Mesendoderm (in vitro differentiated cells): ENCODE results near the gene SHFL. TPM values are rescaled to one million over a fixed set of nuclear protein-coding genes. Genes with fewer than 3 reads are reported as not detected.

Experiments
- DNase-seq: peaks from one replicate; pipeline ENCODE4 v3.0.0; 2013
- H2AK5ac ChIP-seq: 2 replicates; pipeline ENCODE4 v1.6.1; 2013; ENCODE audit warnings: low read length, inconsistent platforms
- H2BK120ac ChIP-seq: 2 replicates; pipeline ENCODE4 v1.6.1; 2013; ENCODE audit warnings: low read depth, mild to moderate bottlenecking, low read length, moderate library complexity, mixed read lengths
- H2BK15ac ChIP-seq: replicated peaks from 2 replicates; pipeline ENCODE4 v1.6.1; 2013; ENCODE audit warnings: low read depth, mild to moderate bottlenecking, moderate library complexity
- H2BK5ac ChIP-seq: 2 replicates; pipeline ENCODE4 v1.6.1; 2013; ENCODE audit warnings: low read length, inconsistent platforms
- H3K18ac ChIP-seq: 2 replicates; pipeline ENCODE4 v1.6.1; 2013; ENCODE audit warnings: mild to moderate bottlenecking, low read length, mixed read lengths
- H3K23ac ChIP-seq: one replicate; pipeline ENCODE4 v1.6.1; 2013; ENCODE audit warnings: low read length
- H3K27ac ChIP-seq: 2 replicates; pipeline ENCODE4 v1.5.1; 2013; ENCODE audit warnings: low read depth, mild to moderate bottlenecking, inconsistent platforms, low read length, moderate library complexity
- H3K27me3 ChIP-seq: 2 replicates; pipeline ENCODE4 v1.6.1; 2013; ENCODE audit warnings: low read length, control low read depth, mild to moderate bottlenecking, inconsistent platforms; ENCODE audit not compliant: insufficient read depth, poor library complexity
- H3K36me3 ChIP-seq: 2 replicates; pipeline ENCODE4 v1.6.1; 2013; ENCODE audit warnings: low read length, inconsistent platforms; ENCODE audit not compliant: control insufficient read depth, insufficient read depth
- H3K4ac ChIP-seq: one replicate; pipeline ENCODE4 v1.6.1; 2013; ENCODE audit warnings: low read depth, mild to moderate bottlenecking, low read length, moderate library complexity
- H3K4me1 ChIP-seq: 2 replicates; pipeline ENCODE4 v1.6.1; 2013; ENCODE audit warnings: low read depth, low read length, inconsistent platforms; ENCODE audit not compliant: control insufficient read depth
- H3K4me2 ChIP-seq: 2 replicates; pipeline ENCODE4 v1.6.1; 2013; ENCODE audit warnings: low read length
- H3K4me3 ChIP-seq: 2 replicates; pipeline ENCODE4 v1.5.1; 2013; ENCODE audit warnings: mild to moderate bottlenecking, low read length
- H3K56ac ChIP-seq: one replicate; pipeline ENCODE4 v1.6.1; 2013; ENCODE audit warnings: low read length
- H3K79me1 ChIP-seq: 2 replicates; pipeline ENCODE4 v1.6.1; 2013; ENCODE audit warnings: low read length, inconsistent platforms
- H3K79me2 ChIP-seq: 2 replicates; pipeline ENCODE4 v1.6.1; 2013; ENCODE audit warnings: mild to moderate bottlenecking, low read length; ENCODE audit not compliant: control insufficient read depth, insufficient read depth
- H3K9ac ChIP-seq: 2 replicates; pipeline ENCODE4 v1.6.1; 2013; ENCODE audit warnings: low read length, inconsistent platforms
- H4K5ac ChIP-seq: one replicate; pipeline ENCODE4 v1.6.1; 2013; ENCODE audit warnings: low read length
- H4K8ac ChIP-seq: one replicate; pipeline ENCODE4 v1.6.1; 2013; ENCODE audit warnings: low read depth, mild to moderate bottlenecking, control low read depth, low read length, moderate library complexity
- WGBS: extraction: QIAGEN DNeasy Blood & Tissue Kit; methylation state at CpG from one replicate; pipeline ENCODE4 v1.1.7; 2013; ENCODE audit warnings: low lambda C conversion rate, missing lambda C conversion rate; ENCODE audit not compliant: insufficient coverage; ENCODE audit errors: extremely low coverage; 5-methylcytosine and 5-hydroxymethylcytosine counted together
- polyA plus RNA-seq, 2 experiments: library from polyadenylated mRNA; stranded (reverse); fragments of 200-250 nt; gene quantifications; one replicate each; pipeline ENCODE4 v1.2.3, GENCODE V29; 2013

SHFL gene
- polyA plus RNA-seq (2013, experiment 1 of 2) = 4.3 TPM
- polyA plus RNA-seq (2013, experiment 2 of 2) = 4.2 TPM

DNA sequence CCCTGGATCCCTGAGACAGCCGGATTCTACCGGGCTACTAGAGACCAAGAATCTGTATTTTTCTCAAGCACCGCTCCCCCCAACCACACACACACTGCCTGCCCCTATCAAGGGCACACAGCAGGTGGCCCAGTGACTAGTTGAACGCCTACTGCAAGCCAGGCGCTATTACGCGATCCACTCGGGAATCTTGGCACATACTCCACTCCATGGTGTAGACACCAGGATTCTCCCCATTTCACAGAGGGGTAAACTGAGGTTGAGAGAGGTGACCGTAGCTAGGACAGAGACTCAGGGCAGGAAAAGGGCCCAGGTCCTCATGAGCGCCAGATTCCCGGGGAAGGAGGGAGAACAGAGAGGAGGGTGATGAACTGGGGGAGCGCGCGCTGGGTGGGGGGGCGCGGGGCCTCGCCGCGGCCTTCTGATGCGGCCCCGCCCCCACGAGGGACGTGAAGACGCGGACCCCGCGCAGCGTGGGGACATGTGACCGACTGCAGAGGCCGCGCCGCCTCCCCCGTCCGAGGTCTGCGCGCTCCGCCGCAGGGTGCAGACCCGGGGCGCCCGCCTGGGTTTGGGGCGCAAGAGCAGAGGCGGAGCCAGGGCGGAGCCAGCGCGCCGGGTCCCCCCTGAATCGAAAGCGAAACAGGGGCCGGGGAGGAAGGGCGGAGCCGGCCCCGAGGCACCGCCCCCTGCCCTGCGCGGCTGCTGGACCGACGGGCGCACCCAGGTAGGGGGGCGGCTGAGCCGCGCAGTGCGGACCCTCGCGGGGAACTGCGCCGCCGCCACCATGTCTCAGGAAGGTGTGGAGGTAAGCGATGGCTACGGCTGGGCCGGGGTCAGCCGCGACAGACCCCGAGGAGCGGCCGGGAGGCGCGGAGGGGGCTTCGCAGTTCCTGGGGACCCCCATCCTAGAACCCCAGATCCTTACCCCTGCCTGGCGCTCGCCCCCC, at the start of gene SHFL:
TSS of gene SHFL (plus strand) at position 677 of the 950 bp plus-strand sequence. CDS start at position 788, 111 bp downstream.
- Histone ChIP-seq H3K4me1 (no peaks in the 10 kb centered on the region), H3K27ac (no peak within 1 kb of the TSS), H3K4me2 (peak within 1 kb of the TSS; percentile 81), H3K18ac (peak within 1 kb of the TSS; percentile 15), H2AK5ac (no peak within 1 kb of the TSS), H4K8ac (peak within 1 kb of the TSS; percentile 28), H3K23ac (no peak within 1 kb of the TSS), H3K4ac (no peak within 1 kb of the TSS), H3K27me3 (no peaks in the 10 kb centered on the region), H3K9ac (peak within 1 kb of the TSS; percentile 65), H3K36me3 (no peaks in the 10 kb centered on the region), H3K56ac (peak within 1 kb of the TSS; percentile 78), H3K4me3 (peak within 1 kb of the TSS; percentile 48), H2BK120ac (no peak within 1 kb of the TSS), H4K5ac (no peak within 1 kb of the TSS), H3K79me1 (no peaks in the 10 kb centered on the region), H3K79me2 (no peaks in the 10 kb centered on the region), H2BK5ac (no peak within 1 kb of the TSS), H2BK15ac (no peak within 1 kb of the TSS)
- no peak for DNase-seq
- WGBS = no CpG with 5 or more reads among the region's 81 CpGs

DNA sequence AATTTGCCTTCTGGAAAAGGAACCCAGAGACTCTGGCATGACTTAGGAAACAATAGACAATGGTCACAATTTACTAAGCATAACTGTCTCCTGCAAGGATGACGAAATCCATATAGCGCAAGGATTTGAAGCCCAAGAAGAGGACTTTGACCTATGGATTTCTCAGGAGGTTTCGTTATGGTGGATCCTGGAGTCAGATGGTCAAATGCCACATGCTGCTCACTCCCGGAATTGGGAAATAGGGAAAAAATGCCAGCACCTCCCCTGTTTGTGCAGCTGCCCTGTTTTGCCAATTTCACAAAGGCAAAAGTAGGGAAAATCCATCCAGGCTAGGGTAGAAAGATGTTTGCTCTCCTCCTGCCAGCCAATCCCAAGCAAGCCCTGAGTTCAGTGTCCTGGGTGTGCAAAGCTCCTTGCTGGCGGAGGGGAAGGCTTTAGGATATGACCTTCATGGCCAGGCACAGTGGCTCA, 49.5 kb upstream of the SHFL start:
- Histone ChIP-seq H4K5ac (no peak overlapping the region), H3K4me1 (no peaks in the 10 kb centered on the region), H3K9ac (no peak overlapping the region), H3K4ac (no peak overlapping the region), H3K79me1 (no peaks in the 10 kb centered on the region), H3K27ac (no peak overlapping the region), H3K4me2 (no peak overlapping the region), H2BK15ac (no peak overlapping the region), H3K27me3 (no peaks in the 10 kb centered on the region), H3K79me2 (no peaks in the 10 kb centered on the region), H3K36me3 (no peaks in the 10 kb centered on the region), H3K23ac (no peak overlapping the region), H3K4me3 (no peak overlapping the region), H2BK5ac (no peak overlapping the region), H3K56ac (no peak overlapping the region), H3K18ac (no peak overlapping the region), H2BK120ac (no peak overlapping the region), H2AK5ac (no peak overlapping the region), H4K8ac (no peak overlapping the region)
- no peak for DNase-seq
- no CpG with 5 or more reads among the region's 5 CpGs for WGBS

DNA sequence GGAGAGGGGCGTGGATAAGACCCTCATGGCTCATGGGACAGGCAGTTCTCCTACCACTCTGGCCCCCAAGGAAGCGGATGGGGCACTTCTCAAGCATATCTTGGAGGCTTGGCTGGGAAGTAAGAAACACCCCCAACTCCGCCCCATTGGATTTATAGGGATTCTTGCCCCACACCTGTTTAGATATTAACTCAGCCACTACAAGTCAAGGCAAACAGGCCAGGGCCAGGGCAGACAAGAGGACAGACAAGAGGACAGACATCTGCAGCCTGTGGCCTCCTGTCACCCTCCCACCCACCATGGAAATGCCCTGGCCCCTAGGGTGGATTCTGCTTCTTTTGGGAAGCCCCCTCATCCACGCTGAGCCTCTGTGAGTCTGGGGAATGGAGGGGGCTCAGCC, 48.8 kb upstream of the SHFL start:
- Histone ChIP-seq H3K18ac (no peak overlapping the region), H3K4me1 (no peaks in the 10 kb centered on the region), H2BK15ac (no peak overlapping the region), H2AK5ac (no peak overlapping the region), H3K36me3 (no peaks in the 10 kb centered on the region), H2BK5ac (no peak overlapping the region), H3K4me3 (no peak overlapping the region), H3K4ac (no peak overlapping the region), H3K27me3 (no peaks in the 10 kb centered on the region), H4K8ac (no peak overlapping the region), H3K4me2 (no peak overlapping the region), H3K79me2 (no peaks in the 10 kb centered on the region), H3K9ac (no peak overlapping the region), H3K56ac (no peak overlapping the region), H3K23ac (no peak overlapping the region), H2BK120ac (no peak overlapping the region), H3K27ac (no peak overlapping the region), H4K5ac (no peak overlapping the region), H3K79me1 (no peaks in the 10 kb centered on the region)
- no CpG with 5 or more reads among the region's 4 CpGs for WGBS
- no peak for DNase-seq

DNA sequence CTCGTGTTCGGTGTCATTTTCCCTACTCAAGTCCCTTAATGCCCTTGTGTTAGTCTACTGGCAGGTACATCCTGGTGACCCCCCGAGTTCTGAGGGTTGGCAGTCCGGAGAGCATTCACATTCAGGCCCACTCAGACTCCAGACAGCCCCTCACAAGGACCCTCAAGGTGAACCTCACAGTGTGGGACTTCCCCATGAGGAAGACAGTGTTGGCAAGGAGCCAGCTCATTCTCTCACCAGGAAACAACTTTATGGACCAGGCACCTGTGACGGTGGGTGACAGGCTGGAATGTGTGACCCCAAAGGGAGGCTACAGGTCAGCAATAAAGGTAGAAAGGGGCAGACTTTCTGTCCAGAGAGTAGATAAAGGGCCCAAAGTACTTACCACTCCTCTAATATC, 48.3 kb upstream of the SHFL start:
- no peaks in the 10 kb centered on the region for H3K36me3 ChIP-seq
- no peak overlapping the region for H3K4me2 ChIP-seq
- H3K56ac ChIP-seq = no peak overlapping the region
- H3K4me1 ChIP-seq = no peaks in the 10 kb centered on the region
- H3K23ac ChIP-seq = no peak overlapping the region
- H2AK5ac ChIP-seq = no peak overlapping the region
- H3K27ac ChIP-seq = no peak overlapping the region
- no peak overlapping the region for H2BK15ac ChIP-seq
- no peak overlapping the region for H3K18ac ChIP-seq
- WGBS = no CpG with 5 or more reads among the region's 5 CpGs
- no peak overlapping the region for H3K9ac ChIP-seq
- H3K4me3 ChIP-seq = no peak overlapping the region
- no peak overlapping the region for H2BK5ac ChIP-seq
- H4K5ac ChIP-seq = no peak overlapping the region
- H3K4ac ChIP-seq = no peak overlapping the region
- H2BK120ac ChIP-seq = no peak overlapping the region
- H3K27me3 ChIP-seq = no peaks in the 10 kb centered on the region
- H3K79me1 ChIP-seq = no peaks in the 10 kb centered on the region
- no peak overlapping the region for H4K8ac ChIP-seq
- DNase-seq = no peak
- no peaks in the 10 kb centered on the region for H3K79me2 ChIP-seq

DNA sequence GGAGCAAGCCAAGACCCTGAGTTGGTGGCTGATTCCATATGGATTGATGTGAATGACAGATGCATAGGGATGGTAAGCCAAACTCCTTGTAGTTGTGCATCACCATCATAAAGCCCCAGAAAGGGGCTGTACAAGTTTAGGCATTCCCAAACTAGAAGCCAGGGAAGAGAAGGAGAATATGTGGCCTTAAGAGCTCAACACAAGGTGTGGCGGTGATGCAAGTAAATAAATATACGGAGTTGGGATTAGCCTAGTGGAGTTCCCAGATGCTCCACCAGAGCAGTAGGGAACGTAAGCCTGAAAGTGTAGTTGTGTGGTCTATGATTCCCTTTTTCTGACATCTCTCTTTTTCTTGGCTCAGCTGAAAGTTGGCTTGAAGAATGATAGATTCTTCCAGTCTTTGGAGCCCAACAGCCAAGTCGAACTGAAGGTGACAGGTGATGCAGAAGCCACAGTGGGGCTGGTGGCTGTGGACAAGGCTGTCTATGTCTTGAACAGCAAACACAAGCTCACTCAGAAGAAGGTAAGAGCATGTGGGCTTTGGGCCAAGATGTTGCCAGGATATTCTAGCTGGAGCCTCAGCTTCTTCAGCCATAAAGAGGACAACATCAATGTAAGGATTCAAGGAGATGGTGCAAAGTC, 42.7 kb upstream of the SHFL start:
- peak; percentile 72 for DNase-seq

More for the DNA sequence above, 42.7 kb upstream of the SHFL start:
- Histone ChIP-seq H3K4me3 (peak overlapping the region; percentile 22), H4K8ac (no peak overlapping the region), H3K4me2 (no peak overlapping the region), H3K4ac (no peak overlapping the region), H3K27ac (no peak overlapping the region), H3K18ac (no peak overlapping the region), H3K27me3 (no peaks in the 10 kb centered on the region), H3K36me3 (no peaks in the 10 kb centered on the region), H3K9ac (no peak overlapping the region), H3K23ac (no peak overlapping the region), H3K79me2 (no peaks in the 10 kb centered on the region), H3K56ac (no peak overlapping the region), H2BK5ac (no peak overlapping the region), H2AK5ac (no peak overlapping the region), H2BK120ac (no peak overlapping the region), H3K4me1 (no peaks in the 10 kb centered on the region), H4K5ac (no peak overlapping the region), H2BK15ac (no peak overlapping the region), H3K79me1 (no peaks in the 10 kb centered on the region)
- no CpG with 5 or more reads among the region's 4 CpGs for WGBS
